ENCODE data around the gene MSMB.
"Not testable (repeated sequence)": the region's sequence is repeated elsewhere in the genome, so short reads cannot be mapped to it uniquely, and the experiment has no call there.

MSMB gene

GRCh38 chr10:46077731-46078413, 31.8 kb upstream of the MSMB start:
- Mint-ChIP-seq H3K4me3 (no peak overlapping the region), H3K27ac (no peak overlapping the region), H3K36me3 (ENCODE audit: low read depth) (no peaks in the 10 kb centered on the region), H3K4me1 (ENCODE audit: low read depth) (peaks cover 51% of the 10 kb centered on the region), H3K27me3 (peaks cover 2% of the 10 kb centered on the region), H3K9me3 (no peaks in the 10 kb centered on the region)
- intact Hi-C loops (cut with micrococcal nuclease) = no loop called here

DNA sequence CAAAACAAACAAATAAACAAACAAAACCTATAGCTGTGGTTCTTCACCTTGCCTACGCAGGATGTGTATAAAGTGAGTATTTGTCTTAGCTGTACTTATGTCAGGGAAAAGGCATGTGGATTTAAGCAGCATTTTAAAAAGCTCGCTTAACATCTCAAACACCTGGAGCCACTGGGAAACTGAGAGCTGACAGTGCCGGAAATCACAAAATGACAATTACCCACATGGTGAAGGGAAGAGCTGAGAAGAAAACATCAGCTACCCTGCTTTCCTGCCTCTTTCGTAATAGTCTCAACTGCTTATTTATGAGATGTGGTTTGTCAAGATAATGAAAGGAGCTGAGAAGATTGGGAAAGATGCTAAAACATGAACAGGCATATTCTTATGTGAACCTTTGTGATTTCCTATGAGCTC, 31.1 kb upstream of the MSMB start:
- Mint-ChIP-seq H3K4me3 (no peak overlapping the region), H3K9me3 (no peaks in the 10 kb centered on the region), H3K4me1 (ENCODE audit: low read depth) (peaks cover 51% of the 10 kb centered on the region), H3K36me3 (ENCODE audit: low read depth) (no peaks in the 10 kb centered on the region), H3K27ac (no peak overlapping the region), H3K27me3 (peaks cover 2% of the 10 kb centered on the region)
- intact Hi-C loops (cut with micrococcal nuclease) = no loop called here

DNA sequence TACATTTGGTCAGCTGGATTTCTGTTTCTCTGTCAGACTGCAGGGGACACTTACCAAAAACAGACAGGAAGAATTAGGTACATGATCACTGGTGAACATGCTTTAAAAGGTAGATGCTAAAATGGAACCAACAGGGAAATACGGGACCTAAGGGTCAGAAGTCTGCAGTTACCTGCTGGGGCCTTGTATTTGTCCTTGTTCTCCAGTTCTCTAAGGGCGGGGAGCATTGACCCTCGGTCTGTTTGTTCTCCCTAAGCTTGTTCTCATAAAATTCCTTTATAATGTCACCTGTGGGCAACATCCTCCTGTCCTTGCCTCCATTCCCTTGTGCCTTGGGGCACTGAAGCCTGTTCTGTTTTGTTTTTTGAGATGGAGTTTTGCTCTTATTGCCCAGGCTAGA, 29.8 kb upstream of the MSMB start:
- no peaks in the 10 kb centered on the region for H3K9me3 Mint-ChIP-seq
- intact Hi-C loops (cut with micrococcal nuclease) = no loop called here
- peaks cover 40% of the 10 kb centered on the region for H3K4me1 Mint-ChIP-seq (ENCODE audit: low read depth)
- H3K27me3 Mint-ChIP-seq = peaks cover 2% of the 10 kb centered on the region
- no peaks in the 10 kb centered on the region for H3K36me3 Mint-ChIP-seq (ENCODE audit: low read depth)
- no peak overlapping the region for H3K27ac Mint-ChIP-seq
- H3K4me3 Mint-ChIP-seq = no peak overlapping the region

GRCh38 chr10:46074196-46074946, 28.3 kb upstream of the MSMB start:
- H3K4me3 Mint-ChIP-seq = no peak overlapping the region
- no peaks in the 10 kb centered on the region for H3K36me3 Mint-ChIP-seq (ENCODE audit: low read depth)
- H3K4me1 Mint-ChIP-seq (ENCODE audit: low read depth) = peaks cover 35% of the 10 kb centered on the region
- H3K9me3 Mint-ChIP-seq = no peaks in the 10 kb centered on the region
- peaks cover 5% of the 10 kb centered on the region for H3K27me3 Mint-ChIP-seq
- no peak overlapping the region for H3K27ac Mint-ChIP-seq
- intact Hi-C loops (cut with micrococcal nuclease) = no loop called here

DNA sequence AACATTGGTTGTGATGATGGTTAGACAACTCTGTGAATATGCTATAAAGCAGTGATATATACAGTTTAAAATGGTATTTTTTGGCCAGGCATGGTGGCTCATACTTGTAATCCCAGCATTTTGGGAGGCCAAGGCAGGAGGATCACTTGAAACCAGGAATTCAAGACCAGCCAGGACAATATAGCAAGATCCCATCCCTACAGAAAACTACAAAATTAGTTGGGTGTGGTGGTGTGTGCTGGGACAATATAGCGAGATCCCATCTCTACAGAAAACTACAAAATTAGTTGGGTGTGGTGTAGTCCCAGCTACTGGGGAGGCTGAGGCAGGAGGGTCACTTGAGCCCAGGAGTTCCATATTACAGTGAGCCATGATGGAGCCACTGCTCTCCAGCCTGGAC, 27.5 kb upstream of the MSMB start:
- Mint-ChIP-seq H3K27me3 (peaks cover 8% of the 10 kb centered on the region), H3K36me3 (ENCODE audit: low read depth) (no peaks in the 10 kb centered on the region), H3K4me1 (ENCODE audit: low read depth) (peaks cover 29% of the 10 kb centered on the region), H3K27ac (no peak overlapping the region), H3K9me3 (no peaks in the 10 kb centered on the region), H3K4me3 (no peak overlapping the region)
- intact Hi-C loops (cut with micrococcal nuclease) = no loop called here

DNA sequence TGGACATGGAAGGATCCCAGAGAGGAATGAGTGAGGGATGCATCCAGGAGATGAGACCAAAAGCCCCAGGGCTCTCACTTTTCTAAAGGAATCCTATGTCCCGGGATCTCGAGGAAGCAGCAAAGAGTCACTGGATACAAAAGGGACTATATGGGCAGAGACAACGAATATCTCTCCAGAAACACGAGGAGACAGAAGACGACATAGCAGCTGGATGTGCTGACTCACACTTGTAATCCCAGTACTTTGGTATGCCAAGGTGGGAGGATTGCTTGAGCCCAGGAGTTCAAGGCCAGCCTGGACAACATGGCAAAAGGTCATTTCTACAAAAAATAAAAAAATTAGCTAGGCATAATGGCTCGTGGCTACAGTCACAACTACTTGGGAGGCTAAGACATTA, 24.7 kb upstream of the MSMB start:
- no peaks in the 10 kb centered on the region for H3K36me3 Mint-ChIP-seq (ENCODE audit: low read depth)
- no peaks in the 10 kb centered on the region for H3K9me3 Mint-ChIP-seq
- H3K27me3 Mint-ChIP-seq = peaks cover 6% of the 10 kb centered on the region
- H3K4me1 Mint-ChIP-seq (ENCODE audit: low read depth) = peaks cover 16% of the 10 kb centered on the region
- H3K4me3 Mint-ChIP-seq = no peak overlapping the region
- intact Hi-C loops (cut with micrococcal nuclease) = no loop called here
- no peak overlapping the region for H3K27ac Mint-ChIP-seq

DNA sequence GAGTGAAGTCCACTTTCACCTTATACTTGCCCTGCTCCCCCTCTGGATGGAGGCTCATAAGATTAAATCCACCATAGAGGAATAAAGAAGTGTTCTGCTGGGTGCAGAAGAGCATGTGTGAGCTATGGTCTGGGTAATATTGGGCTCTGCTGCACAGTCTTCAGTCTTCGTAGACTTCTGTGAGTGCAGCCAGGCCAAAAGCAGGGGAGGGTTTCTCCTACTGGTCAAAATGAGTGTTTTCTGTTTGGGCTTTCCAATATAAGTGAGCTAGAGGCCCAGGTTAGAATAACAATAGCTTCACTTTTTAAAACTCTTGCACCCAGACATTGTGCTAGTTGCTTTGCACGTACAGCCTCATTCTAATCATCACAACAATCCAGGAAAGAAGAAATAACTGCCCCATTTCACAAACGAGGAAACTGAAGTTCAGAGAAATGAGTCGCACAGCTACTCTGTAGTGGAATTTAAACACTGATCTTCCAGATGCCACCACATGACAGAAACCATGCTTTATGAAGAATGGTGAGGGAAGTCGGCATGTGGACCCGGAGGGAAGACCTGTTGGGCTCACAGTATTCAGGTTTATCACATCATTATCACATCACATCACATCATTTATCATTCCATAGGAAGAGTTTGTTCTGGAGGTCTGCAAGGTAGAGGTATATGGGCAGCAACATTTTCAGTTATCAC, 23.8 kb upstream of the MSMB start:
- H3K36me3 Mint-ChIP-seq (ENCODE audit: low read depth) = no peaks in the 10 kb centered on the region
- H3K4me3 Mint-ChIP-seq = no peak overlapping the region
- peaks cover 16% of the 10 kb centered on the region for H3K4me1 Mint-ChIP-seq (ENCODE audit: low read depth)
- no peak overlapping the region for H3K27ac Mint-ChIP-seq
- H3K9me3 Mint-ChIP-seq = no peaks in the 10 kb centered on the region
- intact Hi-C loops (cut with micrococcal nuclease) = no loop called here
- peaks cover 6% of the 10 kb centered on the region for H3K27me3 Mint-ChIP-seq

DNA sequence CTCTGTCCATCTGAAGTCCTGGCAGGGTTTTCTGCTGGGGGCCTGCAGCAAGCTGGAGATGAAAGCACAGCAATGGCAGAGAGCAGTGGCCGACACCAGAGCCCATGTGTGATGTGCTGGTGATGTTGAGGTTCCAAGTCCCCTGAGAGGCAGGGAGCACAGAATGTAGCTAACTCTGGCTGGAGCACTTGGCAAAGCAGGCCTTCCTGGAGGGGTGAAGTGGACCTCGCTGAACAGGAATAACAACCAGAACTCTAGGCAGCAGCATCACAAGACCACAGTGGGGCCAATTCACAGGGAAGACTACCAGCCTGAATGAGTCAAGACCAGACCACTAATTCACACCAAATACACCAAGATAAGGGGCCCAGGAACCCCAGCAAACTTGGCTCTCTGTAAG, 22.8 kb upstream of the MSMB start:
- no peaks in the 10 kb centered on the region for H3K36me3 Mint-ChIP-seq (ENCODE audit: low read depth)
- peaks cover 16% of the 10 kb centered on the region for H3K4me1 Mint-ChIP-seq (ENCODE audit: low read depth)
- H3K4me3 Mint-ChIP-seq = no peak overlapping the region
- intact Hi-C loops (cut with micrococcal nuclease) = no loop called here
- no peaks in the 10 kb centered on the region for H3K9me3 Mint-ChIP-seq
- no peak overlapping the region for H3K27ac Mint-ChIP-seq
- peaks cover 6% of the 10 kb centered on the region for H3K27me3 Mint-ChIP-seq

GRCh38 chr10:46068117-46068516, 22.0 kb upstream of the MSMB start:
- peaks cover 19% of the 10 kb centered on the region for H3K4me1 Mint-ChIP-seq (ENCODE audit: low read depth)
- no peaks in the 10 kb centered on the region for H3K36me3 Mint-ChIP-seq (ENCODE audit: low read depth)
- H3K9me3 Mint-ChIP-seq = no peaks in the 10 kb centered on the region
- no peak overlapping the region for H3K4me3 Mint-ChIP-seq
- H3K27me3 Mint-ChIP-seq = peaks cover 6% of the 10 kb centered on the region
- intact Hi-C loops (cut with micrococcal nuclease) = no loop called here
- no peak overlapping the region for H3K27ac Mint-ChIP-seq

- Mint-ChIP-seq H3K36me3 (ENCODE audit: low read depth) (no peaks in the 10 kb centered on the region), H3K4me1 (ENCODE audit: low read depth) (peaks cover 18% of the 10 kb centered on the region), H3K27me3 (peaks cover 3% of the 10 kb centered on the region), H3K4me3 (no peak overlapping the region), H3K27ac (no peak overlapping the region), H3K9me3 (no peaks in the 10 kb centered on the region)
- intact Hi-C loops (cut with micrococcal nuclease) = no loop called here
Measured at GRCh38 chr10:46064269-46064817, 18.3 kb upstream of the MSMB start.

- H3K36me3 Mint-ChIP-seq (ENCODE audit: low read depth) = no peaks in the 10 kb centered on the region
- H3K27ac Mint-ChIP-seq = no peak overlapping the region
- H3K27me3 Mint-ChIP-seq = no peaks in the 10 kb centered on the region
- no peaks in the 10 kb centered on the region for H3K9me3 Mint-ChIP-seq
- peaks cover 12% of the 10 kb centered on the region for H3K4me1 Mint-ChIP-seq (ENCODE audit: low read depth)
- intact Hi-C loops (cut with micrococcal nuclease) = no loop called here
- no peak overlapping the region for H3K4me3 Mint-ChIP-seq
Measured at GRCh38 chr10:46062723-46063428, 16.8 kb upstream of the MSMB start.

GRCh38 chr10:46060706-46061105, 14.6 kb upstream of the MSMB start:
- Mint-ChIP-seq H3K9me3 (peaks cover 14% of the 10 kb centered on the region), H3K27me3 (no peaks in the 10 kb centered on the region), H3K36me3 (ENCODE audit: low read depth) (peaks cover 6% of the 10 kb centered on the region), H3K4me3 (no peak overlapping the region), H3K27ac (no peak overlapping the region), H3K4me1 (ENCODE audit: low read depth) (peaks cover 13% of the 10 kb centered on the region)
- intact Hi-C loops (cut with micrococcal nuclease) = no loop called here

DNA sequence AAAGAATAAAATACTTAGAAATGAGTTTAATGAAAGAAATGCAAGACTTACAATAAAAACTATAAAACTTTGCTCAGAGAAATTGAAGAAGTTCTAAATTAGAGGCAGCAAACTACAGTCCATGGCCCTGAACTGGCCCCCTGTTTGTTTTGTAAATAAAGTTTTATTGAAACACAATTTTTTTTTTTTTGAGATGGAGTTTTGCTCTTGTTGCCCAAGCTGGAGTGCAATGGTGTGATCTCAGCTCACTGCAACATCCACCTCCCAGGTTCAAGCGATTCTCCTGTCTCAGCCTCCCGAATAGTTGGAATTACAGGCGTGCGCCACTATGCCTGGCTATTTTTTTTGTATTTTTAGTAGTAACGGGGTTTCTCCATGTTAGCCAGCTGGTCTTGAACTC, 11.9 kb upstream of the MSMB start:
- peaks cover 14% of the 10 kb centered on the region for H3K9me3 Mint-ChIP-seq

GRCh38 chr10:46057038-46057437, 11.0 kb upstream of the MSMB start:
- Mint-ChIP-seq H3K27ac (no peak overlapping the region), H3K4me3 (no peak overlapping the region), H3K9me3 (peaks cover 14% of the 10 kb centered on the region), H3K27me3 (no peaks in the 10 kb centered on the region), H3K4me1 (ENCODE audit: low read depth) (peaks cover 16% of the 10 kb centered on the region), H3K36me3 (ENCODE audit: low read depth) (peaks cover 6% of the 10 kb centered on the region)
- intact Hi-C loops (cut with micrococcal nuclease) = no loop called here

More for the DNA sequence above, 11.9 kb upstream of the MSMB start:
- intact Hi-C loops (cut with micrococcal nuclease); H3K36me3 Mint-ChIP-seq (ENCODE audit: low read depth); H3K27ac Mint-ChIP-seq; H3K4me3 Mint-ChIP-seq; H3K27me3 Mint-ChIP-seq: not testable (repeated sequence)
- H3K4me1 Mint-ChIP-seq (ENCODE audit: low read depth) = peaks cover 24% of the 10 kb centered on the region
